SK-N-SH treated with all-trans-retinoic acid at 6 μM for 48 hours (cell line): ENCODE data around the gene IQGAP3.
A peak's percentile ranks its signal among the peaks of the same experiment; 100 is the strongest.

Source experiments
- ATAC-seq: fragments of 200-7000 bp; cut with Tn5 transposase; 3 replicates; pipeline ENCODE4 v1.9.1; 2020; ENCODE audit warnings: mild to moderate bottlenecking, moderate library complexity
- ARNTL ChIP-seq: fragments of 450-650 bp; formaldehyde crosslinking; IDR thresholded peaks from 2 replicates; pipeline ENCODE4 v1.5.0; 2020; ENCODE audit warnings: low read depth, mild to moderate bottlenecking, moderate library complexity, borderline replicate concordance
- BACH2 ChIP-seq: fragments of 250-450 bp; sonication (Bioruptor Pico); IDR thresholded peaks from 2 replicates; pipeline ENCODE4 v1.9.0; 2021; ENCODE audit warnings: mild to moderate bottlenecking, borderline replicate concordance
- CREB5 ChIP-seq: fragments of 250-450 bp; sonication (Bioruptor Pico); IDR thresholded peaks from 2 replicates; pipeline ENCODE4 v1.5.1; 2020; ENCODE audit warnings: low read depth, mild to moderate bottlenecking, moderate library complexity
- ESRRG ChIP-seq: fragments of 250-450 bp; sonication (Bioruptor Pico); IDR thresholded peaks from 2 replicates; pipeline ENCODE4 v1.6.1; 2021; ENCODE audit warnings: mild to moderate bottlenecking
- GLIS3 ChIP-seq: fragments of 250-450 bp; sonication (Bioruptor Pico); IDR thresholded peaks from 2 replicates; pipeline ENCODE4 v1.5.0; 2020; ENCODE audit warnings: mild to moderate bottlenecking, moderate library complexity
- ISL1 ChIP-seq: fragments of 250-450 bp; sonication (Bioruptor Pico); IDR thresholded peaks from 2 replicates; pipeline ENCODE4 v2.1.2; 2022; ENCODE audit warnings: mild to moderate bottlenecking, moderate library complexity
- OSR1 ChIP-seq: fragments of 250-450 bp; sonication (Bioruptor Pico); IDR thresholded peaks from 2 replicates; pipeline ENCODE4 v1.8.0; 2022; ENCODE audit warnings: moderate library complexity, mild to moderate bottlenecking, inconsistent platforms
- PATZ1 ChIP-seq: fragments of 250-450 bp; sonication (Bioruptor Pico); IDR thresholded peaks from 2 replicates; pipeline ENCODE4 v1.8.0; 2020; ENCODE audit warnings: mild to moderate bottlenecking, moderate library complexity, borderline replicate concordance
- POU6F1 ChIP-seq: fragments of 250-450 bp; sonication (Bioruptor Pico); IDR thresholded peaks from 2 replicates; pipeline ENCODE4 v1.8.0; 2021; ENCODE audit warnings: low read depth, mild to moderate bottlenecking, moderate library complexity, borderline replicate concordance
- PPARA ChIP-seq: fragments of 250-450 bp; sonication (Bioruptor Pico); IDR thresholded peaks from 2 replicates; pipeline ENCODE4 v1.5.0; 2020; ENCODE audit warnings: mild to moderate bottlenecking, borderline replicate concordance
- RARB ChIP-seq: fragments of 250-450 bp; sonication (Bioruptor Pico); IDR thresholded peaks from 2 replicates; pipeline ENCODE4 v1.8.0; 2021; ENCODE audit warnings: mild to moderate bottlenecking, moderate library complexity
- SNAI2 ChIP-seq: fragments of 250-450 bp; sonication (Bioruptor Pico); IDR thresholded peaks from 2 replicates; pipeline ENCODE4 v1.5.0; 2020; ENCODE audit warnings: mild to moderate bottlenecking, moderate library complexity
- TCF4 ChIP-seq: fragments of 250-450 bp; sonication (Bioruptor Pico); IDR thresholded peaks from 2 replicates; pipeline ENCODE4 v1.8.0; 2021; ENCODE audit warnings: mild to moderate bottlenecking, moderate library complexity, borderline replicate concordance
- TOX ChIP-seq: fragments of 250-450 bp; sonication (Bioruptor Pico); IDR thresholded peaks from 2 replicates; pipeline ENCODE4 v1.8.0; 2021; ENCODE audit warnings: mild to moderate bottlenecking, moderate library complexity, borderline replicate concordance
- TSHZ2 ChIP-seq: fragments of 250-450 bp; sonication (Bioruptor Pico); IDR thresholded peaks from 2 replicates; pipeline ENCODE4 v1.5.0; 2020; ENCODE audit warnings: mild to moderate bottlenecking, moderate library complexity
- ZC3H10 ChIP-seq: fragments of 250-450 bp; sonication (Bioruptor Pico); IDR thresholded peaks from 2 replicates; pipeline ENCODE4 v1.5.1; 2021; ENCODE audit warnings: mild to moderate bottlenecking, moderate library complexity
- ZFP30 ChIP-seq: fragments of 450-650 bp; formaldehyde crosslinking; IDR thresholded peaks from 2 replicates; pipeline ENCODE4 v1.5.0; 2022; ENCODE audit warnings: mild to moderate bottlenecking, moderate library complexity
- ZNF565 ChIP-seq: fragments of 450-650 bp; formaldehyde crosslinking; conservative IDR thresholded peaks from 2 replicates; pipeline ENCODE4 v1.5.0; 2020; ENCODE audit warnings: low read depth, mild to moderate bottlenecking, moderate library complexity
- ZNF70 ChIP-seq: fragments of 450-650 bp; formaldehyde crosslinking; IDR thresholded peaks from 2 replicates; pipeline ENCODE4 v1.5.0; 2020; ENCODE audit warnings: mild to moderate bottlenecking, moderate library complexity
- ZNF8 ChIP-seq: fragments of 450-650 bp; formaldehyde crosslinking; IDR thresholded peaks from 2 replicates; pipeline ENCODE4 v1.5.0; 2020; ENCODE audit warnings: mild to moderate bottlenecking, moderate library complexity

IQGAP3 gene

GRCh38 chr1:156492013-156492590, 80.3 kb downstream of the IQGAP3 start:
- no peak for TF ChIP-seq ZFP30
- TF ChIP-seq GLIS3 (CRISPR knock-in tag): no peak
- no peak for TF ChIP-seq ZNF8 (CRISPR knock-in tag)
- TF ChIP-seq ZNF565 (CRISPR knock-in tag): no peak
- no peak for ATAC-seq

GRCh38 chr1:156491151-156491949, 81.0 kb downstream of the IQGAP3 start:
- TF ChIP-seq ARNTL (CRISPR knock-in tag) (no peak), TOX (CRISPR knock-in tag) (no peak), PPARA (no peak), TCF4 (CRISPR knock-in tag) (no peak), ZNF565 (CRISPR knock-in tag) (no peak)
- no peak for ATAC-seq

GRCh38 chr1:156490401-156491032, 81.8 kb downstream of the IQGAP3 start:
- peak; percentile 65 for ATAC-seq
- TF ChIP-seq TSHZ2 (CRISPR knock-in tag) (no peak), GLIS3 (CRISPR knock-in tag) (no peak), SNAI2 (CRISPR knock-in tag) (no peak), ISL1 (no peak), OSR1 (CRISPR knock-in tag) (no peak), ZNF8 (CRISPR knock-in tag) (no peak), RARB (CRISPR knock-in tag) (no peak), TOX (CRISPR knock-in tag) (no peak), CREB5 (CRISPR knock-in tag) (no peak), PATZ1 (CRISPR knock-in tag) (no peak), BACH2 (no peak), PPARA (no peak), ESRRG (CRISPR knock-in tag) (no peak), ZNF565 (CRISPR knock-in tag) (no peak), ZNF70 (CRISPR knock-in tag) (no peak), ARNTL (CRISPR knock-in tag) (no peak), POU6F1 (CRISPR knock-in tag) (no peak), ZC3H10 (no peak), TCF4 (CRISPR knock-in tag) (no peak)
- TF ChIP-seq, all 23 proteins: peak for 0
